HG03159 (cell line): ENCODE results near the gene ZSWIM7.

ENCODE experiments used
- ATAC-seq: cut with Tn5 transposase; IDR thresholded peaks from one replicate; pipeline ENCODE4 v1.9.1; 2021; ENCODE audit warnings: mild to moderate bottlenecking, moderate library complexity; ENCODE audit not compliant: unreplicated experiment

ZSWIM7 gene

GRCh38 chr17:15999141-15999973, at the start of gene ZSWIM7, which contains the start of gene TTC19:
Gene ZSWIM7, minus strand, starts transcription at chr17:15999704. Its CDS starts 110 bp downstream, at chr17:15999594.
Gene TTC19, plus strand, starts transcription at chr17:15999824. Its CDS starts 25 bp downstream, at chr17:15999849.
- ATAC-seq = peak; percentile 88

GRCh38 chr17:16048811-16049449, 49.4 kb upstream of the ZSWIM7 start:
- no peak for ATAC-seq

- ATAC-seq = no peak
Observed at GRCh38 chr17:16046966-16047365, 47.5 kb upstream of the ZSWIM7 start.

GRCh38 chr17:16044487-16044886, 45.0 kb upstream of the ZSWIM7 start:
- no peak for ATAC-seq

GRCh38 chr17:16040710-16041251, 41.3 kb upstream of the ZSWIM7 start:
- ATAC-seq = no peak

- no peak for ATAC-seq
Observed at GRCh38 chr17:16037636-16038035, 38.1 kb upstream of the ZSWIM7 start.

GRCh38 chr17:16036261-16036660, 36.8 kb upstream of the ZSWIM7 start:
- no peak for ATAC-seq

GRCh38 chr17:16033729-16034349, 34.3 kb upstream of the ZSWIM7 start:
- no peak for ATAC-seq

- ATAC-seq = peak; percentile 79
Observed at GRCh38 chr17:16027708-16028584, 28.4 kb upstream of the ZSWIM7 start.

GRCh38 chr17:16026895-16027294, 27.4 kb upstream of the ZSWIM7 start:
- ATAC-seq = no peak

GRCh38 chr17:16025202-16025601, 25.7 kb upstream of the ZSWIM7 start:
- ATAC-seq = no peak

GRCh38 chr17:16023881-16024280, 24.4 kb upstream of the ZSWIM7 start:
- ATAC-seq = no peak

- ATAC-seq = no peak
Observed at GRCh38 chr17:16019347-16019746, 19.8 kb upstream of the ZSWIM7 start.

- no peak for ATAC-seq
Observed at GRCh38 chr17:16013943-16014407, 14.5 kb upstream of the ZSWIM7 start.

- ATAC-seq = no peak
Observed at GRCh38 chr17:16007439-16007838, 7.9 kb upstream of the ZSWIM7 start.

- ATAC-seq = no peak
Observed at GRCh38 chr17:16005636-16006035, 6.1 kb upstream of the ZSWIM7 start.

- ATAC-seq = no peak
Observed at GRCh38 chr17:16003841-16004240, 4.3 kb upstream of the ZSWIM7 start.

- ATAC-seq = no peak
Observed at GRCh38 chr17:16002708-16003260, 3.3 kb upstream of the ZSWIM7 start.

GRCh38 chr17:16001226-16001897, 1.9 kb upstream of the ZSWIM7 start:
- ATAC-seq = no peak
